GM12872 (cell line): ENCODE data around the gene PDCD4.
A peak's percentile ranks its signal among the peaks of the same experiment; 100 is the strongest.

Source experiments
- TF ChIP-seq, protein P1 (sequence below): IDR thresholded peaks from 3 replicates; pipeline ENCODE4 v1.5.1; 2011; ENCODE audit warnings: low read depth, mild to moderate bottlenecking, low read length, moderate library complexity; ENCODE audit not compliant: insufficient read depth

PDCD4 gene

DNA sequence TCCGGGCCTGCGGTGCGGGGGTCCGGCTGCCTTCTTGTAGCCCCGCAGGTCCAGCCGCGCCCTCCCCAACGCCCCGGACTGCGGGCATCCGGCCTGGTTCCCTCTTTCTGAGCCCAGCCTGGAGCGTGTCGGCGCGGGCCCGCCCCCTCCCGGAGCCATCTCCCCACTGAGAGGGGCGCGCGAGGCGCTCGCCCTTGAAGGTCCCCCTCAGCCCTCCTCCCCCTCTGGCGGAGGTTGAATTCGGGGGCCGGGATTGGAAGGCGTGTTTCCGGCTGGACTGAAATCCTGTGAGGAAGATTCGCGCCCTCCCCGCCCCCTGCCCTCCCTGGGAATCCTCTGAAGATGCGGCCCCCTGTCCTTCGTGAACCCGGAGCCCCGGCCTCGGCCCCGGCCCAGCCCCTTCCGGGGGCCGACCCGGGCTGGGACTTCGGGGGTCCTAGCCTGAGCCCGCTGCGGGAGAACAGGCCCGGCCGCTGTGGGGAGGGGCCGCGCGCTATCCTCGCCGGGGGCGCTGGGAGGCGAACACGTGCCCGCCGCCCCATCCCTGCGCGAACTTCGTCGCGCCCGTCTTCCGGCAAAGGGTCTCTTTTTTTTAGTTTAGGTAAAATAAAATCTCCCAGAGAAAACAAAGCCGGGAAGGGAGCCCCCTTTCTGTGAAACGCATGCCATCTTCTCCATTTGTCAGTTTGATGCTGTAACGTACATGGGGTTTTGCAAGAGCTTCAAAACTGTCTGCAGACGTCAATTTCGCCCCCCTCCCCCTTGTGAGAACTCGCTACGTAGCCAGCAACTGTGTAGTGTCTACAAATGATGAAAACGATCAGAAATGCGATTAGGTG, 636 bp downstream of the PDCD4 start:
- TF ChIP-seq, protein P1, sequence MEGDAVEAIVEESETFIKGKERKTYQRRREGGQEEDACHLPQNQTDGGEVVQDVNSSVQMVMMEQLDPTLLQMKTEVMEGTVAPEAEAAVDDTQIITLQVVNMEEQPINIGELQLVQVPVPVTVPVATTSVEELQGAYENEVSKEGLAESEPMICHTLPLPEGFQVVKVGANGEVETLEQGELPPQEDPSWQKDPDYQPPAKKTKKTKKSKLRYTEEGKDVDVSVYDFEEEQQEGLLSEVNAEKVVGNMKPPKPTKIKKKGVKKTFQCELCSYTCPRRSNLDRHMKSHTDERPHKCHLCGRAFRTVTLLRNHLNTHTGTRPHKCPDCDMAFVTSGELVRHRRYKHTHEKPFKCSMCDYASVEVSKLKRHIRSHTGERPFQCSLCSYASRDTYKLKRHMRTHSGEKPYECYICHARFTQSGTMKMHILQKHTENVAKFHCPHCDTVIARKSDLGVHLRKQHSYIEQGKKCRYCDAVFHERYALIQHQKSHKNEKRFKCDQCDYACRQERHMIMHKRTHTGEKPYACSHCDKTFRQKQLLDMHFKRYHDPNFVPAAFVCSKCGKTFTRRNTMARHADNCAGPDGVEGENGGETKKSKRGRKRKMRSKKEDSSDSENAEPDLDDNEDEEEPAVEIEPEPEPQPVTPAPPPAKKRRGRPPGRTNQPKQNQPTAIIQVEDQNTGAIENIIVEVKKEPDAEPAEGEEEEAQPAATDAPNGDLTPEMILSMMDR, result peak; percentile 18; the same call in 1 of the 3 replicates

DNA sequence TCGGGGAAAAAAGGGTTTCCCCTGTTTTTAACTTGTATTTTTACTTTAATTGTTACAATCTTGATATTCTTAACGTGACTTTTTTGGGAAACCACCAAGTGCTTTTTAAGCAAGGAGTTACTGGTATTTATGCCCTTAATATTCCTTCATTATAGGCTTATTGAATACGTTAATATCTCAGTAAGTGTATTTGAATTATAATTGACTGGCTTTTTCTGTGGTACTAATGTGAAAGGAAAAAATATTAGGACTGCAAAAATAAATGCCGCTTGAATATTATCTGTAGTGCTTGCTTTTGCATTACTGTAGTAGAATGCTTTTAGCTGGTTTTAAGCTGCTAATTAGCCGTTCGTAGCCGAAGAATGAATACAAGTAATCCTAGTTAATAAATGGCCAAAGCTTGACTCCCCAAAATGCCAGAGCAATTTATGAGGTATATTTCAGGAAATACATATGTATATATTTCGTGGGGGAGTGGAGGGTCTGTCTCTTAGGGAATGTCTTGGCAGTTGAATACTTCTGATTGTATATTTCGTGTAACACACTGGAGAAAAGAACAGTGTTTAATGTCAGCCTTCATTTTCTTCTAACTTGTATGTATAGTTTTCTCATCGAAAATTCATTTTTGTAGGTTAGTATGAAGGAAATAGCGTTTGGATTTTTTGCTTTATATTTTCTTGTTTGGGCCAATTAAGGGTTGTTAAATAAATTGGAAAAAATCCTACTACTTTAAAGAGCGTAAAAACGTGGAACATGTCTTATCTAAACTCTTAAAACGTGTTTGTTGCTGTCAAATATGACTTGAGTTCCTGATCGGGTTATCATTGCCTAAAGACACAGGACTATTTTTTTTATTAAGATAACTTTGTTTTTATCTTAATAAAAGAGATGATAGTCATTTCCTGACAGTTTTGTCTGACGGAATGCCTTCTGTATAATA, 1.5 kb downstream of the PDCD4 start:
- TF ChIP-seq, protein P1, result no peak

DNA sequence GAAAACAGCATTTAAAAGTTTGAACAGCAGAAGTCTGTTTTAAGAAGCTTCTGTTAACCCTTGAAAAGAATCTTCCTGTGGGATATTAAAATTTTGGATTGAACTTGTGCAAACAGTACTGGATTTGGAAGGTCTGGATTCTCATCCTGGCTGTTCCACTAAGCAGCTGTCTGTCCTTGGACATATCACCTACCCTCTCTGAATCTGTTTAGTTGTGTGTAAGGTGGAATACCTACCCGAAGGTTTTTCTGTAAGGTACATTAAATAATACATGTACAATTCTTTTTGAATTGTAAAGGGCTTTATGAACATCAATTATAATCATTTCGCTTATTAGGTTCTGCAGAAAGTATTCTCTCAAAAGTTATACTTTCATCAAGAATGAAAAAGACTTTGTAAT, 2.2 kb downstream of the PDCD4 start:
- TF ChIP-seq, protein P1, result no peak

DNA sequence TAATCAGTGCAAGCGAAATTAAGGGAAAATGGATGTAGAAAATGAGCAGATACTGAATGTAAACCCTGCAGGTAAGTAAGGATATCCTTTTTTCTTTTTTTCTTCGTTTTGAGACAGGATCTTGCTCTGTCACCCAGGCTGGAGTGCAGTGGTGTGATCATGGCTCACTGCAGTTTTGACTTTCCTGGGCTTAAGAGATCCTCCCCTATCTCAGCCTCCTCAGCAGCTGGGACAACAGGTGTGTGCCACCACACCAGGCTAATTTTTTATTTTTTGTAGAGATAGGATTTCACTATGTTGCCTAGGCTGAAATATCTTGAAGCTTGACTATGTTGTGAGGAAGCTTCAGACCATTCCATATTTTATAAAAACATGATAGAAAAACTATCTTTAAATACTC, 4.3 kb downstream of the PDCD4 start:
- TF ChIP-seq, protein P1, result no peak

DNA sequence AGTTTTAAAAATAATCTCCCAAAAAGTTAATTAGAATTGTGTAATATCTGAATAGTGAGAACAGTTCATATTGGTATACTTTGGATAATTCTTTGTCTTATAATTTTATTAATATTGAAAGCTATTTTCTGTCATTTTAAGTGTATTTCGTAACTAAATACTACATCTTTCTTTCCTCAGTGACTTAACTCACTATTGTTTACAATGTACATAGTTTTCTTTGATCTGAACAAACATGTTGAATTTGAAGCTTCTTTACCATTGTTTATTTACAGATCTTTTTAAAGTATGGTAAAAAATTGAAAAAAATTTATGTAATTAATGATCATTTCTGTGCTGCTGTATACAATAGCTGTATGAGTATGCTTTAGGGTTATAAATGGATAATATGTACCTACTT, 5.1 kb downstream of the PDCD4 start:
- TF ChIP-seq, protein P1, result no peak

DNA sequence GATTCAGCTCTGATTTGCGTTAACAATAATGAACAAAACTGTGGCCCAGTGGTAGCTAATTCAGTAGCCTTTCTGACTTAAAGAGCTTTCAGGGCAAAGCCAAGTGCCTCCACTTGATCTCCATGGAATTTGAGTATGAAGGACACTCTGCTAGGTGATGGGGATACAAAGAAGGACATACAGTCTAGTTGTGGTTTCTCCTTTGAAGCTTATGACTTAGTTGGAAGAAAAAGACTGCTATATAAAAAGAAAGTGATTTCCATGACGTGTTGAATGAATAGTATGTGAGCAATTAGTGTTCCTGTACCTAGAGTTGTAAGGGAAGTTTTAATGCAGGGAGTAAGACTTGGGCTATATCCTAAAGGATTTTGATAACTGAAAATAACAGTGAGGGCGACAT, 8.3 kb downstream of the PDCD4 start:
- TF ChIP-seq, protein P1, result no peak

DNA sequence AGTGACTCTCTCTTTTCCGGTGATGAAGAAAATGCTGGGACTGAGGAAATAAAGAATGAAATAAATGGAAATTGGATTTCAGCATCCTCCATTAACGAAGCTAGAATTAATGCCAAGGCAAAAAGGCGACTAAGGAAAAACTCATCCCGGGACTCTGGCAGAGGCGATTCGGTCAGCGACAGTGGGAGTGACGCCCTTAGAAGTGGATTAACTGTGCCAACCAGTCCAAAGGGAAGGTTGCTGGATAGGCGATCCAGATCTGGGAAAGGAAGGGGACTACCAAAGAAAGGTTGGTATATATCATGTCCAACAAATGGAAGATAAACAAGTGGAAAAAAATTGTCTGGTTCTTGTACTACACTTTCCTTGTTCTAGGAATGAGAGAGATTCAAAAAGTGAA, 9.5 kb downstream of the PDCD4 start:
- TF ChIP-seq, protein P1, result no peak
